UCSD-AML1 (cell line): ENCODE data around the gene SEC16B.
A peak's percentile ranks its signal among the peaks of the same experiment; 100 is the strongest.

Experiments used
- DNase-seq: peaks from one replicate; lab custom pipeline; 2025; ENCODE audit not compliant: unreplicated experiment; lab: John Stamatoyannopoulos, UW

SEC16B gene

GRCh38 chr1:177977141-177977540, 7.3 kb upstream of the SEC16B start:
- DNase-seq, result no peak

- no peak for DNase-seq
Observed at GRCh38 chr1:177976596-177976995, 6.7 kb upstream of the SEC16B start.

GRCh38 chr1:177975588-177976495, 6.0 kb upstream of the SEC16B start:
- no peak for DNase-seq

- no peak for DNase-seq
Observed at GRCh38 chr1:177973585-177973984, 3.7 kb upstream of the SEC16B start.

GRCh38 chr1:177969109-177969508, 749 bp downstream of the SEC16B start:
- DNase-seq, result no peak

GRCh38 chr1:177966199-177966598, 3.7 kb downstream of the SEC16B start:
- no peak for DNase-seq

- no peak for DNase-seq
Observed at GRCh38 chr1:177965293-177965692, 4.6 kb downstream of the SEC16B start.

GRCh38 chr1:177964336-177964735, 5.5 kb downstream of the SEC16B start:
- no peak for DNase-seq

GRCh38 chr1:177960939-177961622, 8.8 kb downstream of the SEC16B start:
- DNase-seq, result no peak

- no peak for DNase-seq
Observed at GRCh38 chr1:177959811-177960515, 9.9 kb downstream of the SEC16B start.

GRCh38 chr1:177958092-177958491, 11.8 kb downstream of the SEC16B start:
- DNase-seq, result no peak

GRCh38 chr1:177954076-177954475, 15.8 kb downstream of the SEC16B start:
- DNase-seq, result no peak

- DNase-seq, result no peak
Observed at GRCh38 chr1:177953549-177953948, 16.3 kb downstream of the SEC16B start.

GRCh38 chr1:177952691-177953090, 17.2 kb downstream of the SEC16B start:
- DNase-seq, result no peak

- DNase-seq, result no peak
Observed at GRCh38 chr1:177952249-177952648, 17.6 kb downstream of the SEC16B start.

- no peak for DNase-seq
Observed at GRCh38 chr1:177950506-177950905, 19.4 kb downstream of the SEC16B start.

GRCh38 chr1:177948336-177948972, 21.4 kb downstream of the SEC16B start:
- DNase-seq, result peak; percentile 51

GRCh38 chr1:177947623-177948022, 22.2 kb downstream of the SEC16B start:
- no peak for DNase-seq

GRCh38 chr1:177945943-177946650, 23.8 kb downstream of the SEC16B start:
- peak; percentile 58 for DNase-seq
